ENCODE results near the gene GSE1. TPM values are rescaled to one million over a fixed set of nuclear protein-coding genes. Genes with fewer than 3 reads are reported as not detected.
A peak's percentile ranks its signal among the peaks of the same experiment; 100 is the strongest.

Gene GSE1
- total and polyA plus RNA-seq, 9 of the 15 experiments (the other 6 are each of a cell fraction or from before 2014, with no cell fraction given) = 12.2 to 244 (median 57.9) TPM

- TF ChIP-seq CLOCK (CRISPR knock-in tag; IDR thresholded peaks at IDR 0.05; ENCODE audit: borderline replicate concordance) (no peak), TEAD1 (CRISPR knock-in tag; IDR thresholded peaks at IDR 0.05) (peak in 1 of 2 experiments; percentile 62; a peak in 1 of 4 replicates), CBX5 (IDR thresholded peaks at IDR 0.05; ENCODE audit: borderline replicate concordance, low read depth) (no peak), ZNF589 (CRISPR knock-in tag; IDR thresholded peaks at IDR 0.05; ENCODE audit: low read depth) (no peak), TBL1XR1 (IDR thresholded peaks at IDR 0.05; ENCODE audit: low read length in 2 of 2) (0 out of 4 replicates have a peak, but pooled peaks of 1 of the 2 experiments have one; percentile 68), JUN (IDR thresholded peaks at IDR 0.05; ENCODE audit: borderline replicate concordance, low read depth, low read length) (no peak), JUN (CRISPR knock-in tag; IDR thresholded peaks at IDR 0.05; ENCODE audit: borderline replicate concordance) (no peak), CCNT2 (IDR thresholded peaks at IDR 0.05; ENCODE audit: borderline replicate concordance, extremely low read depth, insufficient read length, low read depth, low read length) (peak; percentile 61), ZKSCAN1 (IDR thresholded peaks at IDR 0.05; ENCODE audit: low read depth, low read length) (peak; percentile 79), ZNF512 (tag; IDR thresholded peaks at IDR 0.05) (no peak), XRCC3 (IDR thresholded peaks at IDR 0.05) (no peak), TRIM24 (IDR thresholded peaks at IDR 0.05) (no peak), DLX4 (CRISPR knock-in tag; IDR thresholded peaks at IDR 0.05) (no peak), CHD4 (IDR thresholded peaks at IDR 0.05; ENCODE audit: insufficient read depth, insufficient replicate concordance, low read depth, low read length, poor library complexity, severe bottlenecking) (peak; percentile 11), ILK (tag; IDR thresholded peaks at IDR 0.05; ENCODE audit: borderline replicate concordance, low read depth) (no peak), HNRNPUL1 (IDR thresholded peaks at IDR 0.05; ENCODE audit: low read length) (no peak), ZNF347 (CRISPR knock-in tag; IDR thresholded peaks at IDR 0.05; ENCODE audit: low read depth) (no peak), THAP12 (CRISPR knock-in tag; IDR thresholded peaks at IDR 0.05) (no peak), ZNF668 (CRISPR knock-in tag; IDR thresholded peaks at IDR 0.05) (no peak)
Measured at GRCh38 chr16:85615852-85616606, 2.9 kb downstream of the GSE1 start (continued).
